Mucosa of rectum (tissue), 2 donors: Measurements from ENCODE around the gene PBX1.

Experiments used
- H3K27ac ChIP-seq, 2 donors: one replicate each; pipeline ENCODE4 v1.7.0; 2013; ENCODE audit warnings: inconsistent platforms in 2 of 2, low read depth in 2 of 2, low read length in 2 of 2
- H3K27me3 ChIP-seq, 2 donors: one replicate each; pipeline ENCODE4 v1.7.0; 2013; ENCODE audit warnings: low read length in 2 of 2; ENCODE audit not compliant: control insufficient read depth in 2 of 2, insufficient read depth in 2 of 2
- H3K36me3 ChIP-seq, 2 donors: one replicate each; pipeline ENCODE4 v1.7.0; 2013; ENCODE audit warnings: low read length in 2 of 2; ENCODE audit not compliant: control insufficient read depth in 2 of 2, insufficient read depth in 2 of 2
- H3K4me1 ChIP-seq, 2 donors: one replicate each; pipeline ENCODE4 v1.7.0; 2013; ENCODE audit warnings: low read length in 2 of 2, mild to moderate bottlenecking in 1 of 2; ENCODE audit not compliant: control insufficient read depth in 2 of 2, insufficient read depth in 2 of 2
- H3K4me3 ChIP-seq, 2 donors: one replicate each; pipeline ENCODE4 v1.7.0; 2013; ENCODE audit warnings: low read length in 2 of 2
- H3K9ac ChIP-seq, 2 donors: one replicate each; pipeline ENCODE4 v1.7.0; 2013; ENCODE audit warnings: low read length in 2 of 2, low read depth in 1 of 2, mild to moderate bottlenecking in 1 of 2
- H3K9me3 ChIP-seq, 2 donors: one replicate each; pipeline ENCODE4 v1.7.0; 2013; ENCODE audit warnings: low read length in 2 of 2; ENCODE audit not compliant: control insufficient read depth in 2 of 2
- donor health status: healthy.
- donor health status: Normal muscosa, but diverticular disease.

Gene PBX1

DNA sequence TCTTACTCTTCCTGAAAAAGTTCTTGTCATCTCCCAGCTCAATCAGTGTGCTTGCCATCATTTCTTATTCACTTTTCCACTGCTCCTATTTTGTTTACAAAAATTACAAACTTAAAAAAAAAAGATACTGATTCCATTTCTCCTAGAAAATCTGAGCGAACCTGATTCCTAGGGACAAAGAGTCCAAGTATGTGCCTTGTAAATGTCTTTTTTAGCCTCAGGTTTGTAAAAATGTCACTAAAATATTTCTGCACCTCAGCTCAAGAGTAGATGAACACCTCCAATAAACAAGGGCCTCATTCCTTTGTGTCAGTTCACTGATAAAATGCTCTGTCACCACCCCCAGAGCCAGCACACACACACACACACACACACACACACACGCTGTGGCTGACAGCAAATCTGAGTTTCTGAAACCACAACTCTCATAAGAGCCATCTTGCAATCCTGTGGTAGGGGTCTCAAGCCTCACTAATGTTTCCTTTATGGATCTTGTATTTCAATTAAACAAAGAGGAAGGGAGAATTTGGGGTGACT is 299.2 kb downstream of the PBX1 start:
- Histone ChIP-seq H3K27me3 (no peaks in the 10 kb centered on the region), H3K9me3 (no peaks in the 10 kb centered on the region), H3K27ac (no peak overlapping the region), H3K9ac (no peak overlapping the region), H3K36me3 (no peaks in the 10 kb centered on the region), H3K4me1 (no peaks in the 10 kb centered on the region), H3K4me3 (no peak overlapping the region)

DNA sequence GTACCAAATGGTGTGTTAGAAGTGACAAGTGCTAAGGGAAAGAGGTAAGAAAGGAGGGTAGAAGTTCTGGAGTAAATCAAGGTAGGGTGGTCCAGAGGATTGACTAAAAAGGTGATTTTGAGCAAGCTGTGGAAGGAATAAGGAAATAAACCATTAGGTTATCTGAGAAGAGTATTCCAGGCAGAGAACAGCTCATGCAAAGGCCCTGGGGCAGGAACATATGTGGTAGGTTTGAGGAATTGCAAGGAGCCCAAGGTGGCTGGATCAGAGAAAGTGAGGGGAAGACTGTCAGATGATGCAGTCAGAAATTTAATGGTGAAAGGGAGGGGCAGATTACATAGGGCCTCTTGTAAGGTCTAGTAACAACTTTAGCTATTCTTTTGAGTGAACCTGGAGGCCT is 302.6 kb downstream of the PBX1 start:
- no peaks in the 10 kb centered on the region for H3K27me3 ChIP-seq
- H3K4me3 ChIP-seq: no peak overlapping the region
- no peaks in the 10 kb centered on the region for H3K4me1 ChIP-seq
- H3K9ac ChIP-seq: no peak overlapping the region
- H3K9me3 ChIP-seq: no peaks in the 10 kb centered on the region
- no peak overlapping the region for H3K27ac ChIP-seq
- H3K36me3 ChIP-seq: no peaks in the 10 kb centered on the region

DNA sequence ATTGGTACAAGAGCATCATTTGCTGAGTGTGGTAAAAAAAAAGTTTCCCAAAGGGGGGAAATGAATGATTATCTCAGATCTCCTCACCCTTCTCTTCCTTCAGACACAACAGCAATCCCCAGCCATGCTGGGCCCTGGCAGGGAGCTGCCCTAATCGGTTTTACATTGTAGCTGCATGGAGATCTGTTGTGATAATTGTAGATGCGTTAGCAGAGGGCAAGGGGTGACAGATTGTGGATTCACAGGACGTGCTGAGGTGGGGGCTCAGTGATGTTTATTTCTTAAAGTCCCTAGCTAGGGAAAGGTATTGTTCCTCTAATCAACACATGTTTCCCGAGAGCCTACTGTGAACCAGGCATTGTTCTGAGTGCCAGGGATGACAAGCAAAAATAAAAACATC is 304.1 kb downstream of the PBX1 start:
- Histone ChIP-seq H3K4me1 (no peaks in the 10 kb centered on the region), H3K27me3 (no peaks in the 10 kb centered on the region), H3K4me3 (no peak overlapping the region), H3K27ac (no peak overlapping the region), H3K36me3 (no peaks in the 10 kb centered on the region), H3K9me3 (no peaks in the 10 kb centered on the region), H3K9ac (no peak overlapping the region)

DNA sequence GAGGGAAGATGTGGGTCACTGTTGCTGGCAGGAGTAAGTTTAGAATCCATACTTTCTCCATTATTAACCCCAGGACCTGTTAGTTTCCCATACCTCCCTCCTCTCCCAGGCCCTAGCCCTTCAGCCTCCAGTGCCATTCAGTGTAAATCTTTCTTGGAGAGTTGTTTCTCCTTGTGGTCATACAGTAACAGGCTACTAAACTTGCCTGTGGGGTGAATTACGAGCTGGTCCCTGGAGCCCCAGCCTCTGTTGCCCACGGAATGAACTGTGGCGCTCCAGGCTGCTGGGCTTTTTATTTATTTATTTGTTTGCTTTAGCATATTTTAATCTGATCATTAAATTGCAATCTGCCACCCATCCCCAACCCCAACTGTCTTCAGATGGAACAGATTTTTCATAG is 305.2 kb downstream of the PBX1 start:
- H3K9me3 ChIP-seq: no peaks in the 10 kb centered on the region
- H3K27ac ChIP-seq: no peak overlapping the region
- H3K27me3 ChIP-seq: no peaks in the 10 kb centered on the region
- no peaks in the 10 kb centered on the region for H3K4me1 ChIP-seq
- no peak overlapping the region for H3K4me3 ChIP-seq
- no peaks in the 10 kb centered on the region for H3K36me3 ChIP-seq
- H3K9ac ChIP-seq: no peak overlapping the region

DNA sequence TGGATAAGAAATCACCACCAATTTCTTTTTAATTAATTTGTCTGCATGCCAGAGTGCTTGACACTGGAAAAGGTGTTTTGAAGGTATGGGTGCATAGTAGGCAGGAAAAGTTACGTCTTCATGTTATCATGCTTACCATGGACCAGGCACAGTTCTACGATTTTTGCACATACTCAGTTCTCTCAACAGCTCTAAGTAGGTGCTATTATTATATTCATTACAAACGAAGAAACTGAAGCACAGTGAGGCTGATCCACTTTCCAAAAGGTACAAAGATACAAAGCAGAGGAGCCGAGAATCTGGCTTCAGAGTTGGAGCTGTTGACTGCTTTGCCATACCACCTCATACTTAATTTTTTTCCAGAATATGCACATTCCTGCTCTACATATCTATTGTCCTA is 306.4 kb downstream of the PBX1 start:
- no peaks in the 10 kb centered on the region for H3K36me3 ChIP-seq
- H3K27me3 ChIP-seq: no peaks in the 10 kb centered on the region
- H3K9ac ChIP-seq: no peak overlapping the region
- H3K4me3 ChIP-seq: no peak overlapping the region
- no peaks in the 10 kb centered on the region for H3K9me3 ChIP-seq
- no peak overlapping the region for H3K27ac ChIP-seq
- no peaks in the 10 kb centered on the region for H3K4me1 ChIP-seq

DNA sequence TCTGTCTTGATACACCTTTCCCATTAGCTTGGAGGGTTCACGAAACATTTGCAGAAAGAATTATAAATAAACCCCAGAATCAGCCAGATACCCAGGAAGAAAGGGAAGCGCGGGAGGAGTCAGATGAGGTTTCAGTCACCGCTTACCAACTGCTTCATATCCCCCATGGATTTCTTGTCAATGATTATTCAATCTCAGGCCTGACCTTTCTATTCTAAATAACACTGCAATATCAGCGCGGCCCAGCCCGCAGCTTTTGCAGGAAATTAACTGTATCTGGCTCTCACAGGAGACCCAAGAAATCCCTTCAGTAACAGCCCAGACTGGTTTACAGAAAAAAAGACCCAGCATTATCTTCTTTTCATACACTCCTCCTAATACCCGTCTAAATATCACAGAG is 308.6 kb downstream of the PBX1 start:
- H3K9me3 ChIP-seq: no peaks in the 10 kb centered on the region
- H3K27ac ChIP-seq: no peak overlapping the region
- no peaks in the 10 kb centered on the region for H3K4me1 ChIP-seq
- no peak overlapping the region for H3K4me3 ChIP-seq
- H3K27me3 ChIP-seq: no peaks in the 10 kb centered on the region
- H3K36me3 ChIP-seq: no peaks in the 10 kb centered on the region
- H3K9ac ChIP-seq: no peak overlapping the region

DNA sequence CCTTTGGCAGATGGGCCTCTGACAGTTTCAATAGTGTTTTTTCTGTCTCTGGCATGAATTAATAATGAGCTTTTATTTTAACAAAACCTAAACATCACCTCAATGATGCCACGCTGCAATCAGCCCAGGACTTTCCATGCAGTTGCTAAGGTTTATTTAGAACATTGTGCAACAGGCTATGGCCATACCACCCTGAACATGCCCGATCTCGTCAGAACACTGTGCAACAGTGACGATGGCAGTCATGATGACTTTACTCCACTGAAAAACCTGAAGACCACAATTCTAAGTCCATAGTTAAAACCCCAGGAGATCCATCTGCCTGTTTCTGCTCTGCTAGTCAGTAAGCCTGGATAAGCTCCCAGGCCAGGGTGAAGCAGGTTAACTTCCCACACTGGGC is 310.0 kb downstream of the PBX1 start:
- no peaks in the 10 kb centered on the region for H3K9me3 ChIP-seq
- H3K4me3 ChIP-seq: no peak overlapping the region
- H3K9ac ChIP-seq: no peak overlapping the region
- H3K36me3 ChIP-seq: no peaks in the 10 kb centered on the region
- H3K27ac ChIP-seq: no peak overlapping the region
- no peaks in the 10 kb centered on the region for H3K4me1 ChIP-seq
- no peaks in the 10 kb centered on the region for H3K27me3 ChIP-seq

DNA sequence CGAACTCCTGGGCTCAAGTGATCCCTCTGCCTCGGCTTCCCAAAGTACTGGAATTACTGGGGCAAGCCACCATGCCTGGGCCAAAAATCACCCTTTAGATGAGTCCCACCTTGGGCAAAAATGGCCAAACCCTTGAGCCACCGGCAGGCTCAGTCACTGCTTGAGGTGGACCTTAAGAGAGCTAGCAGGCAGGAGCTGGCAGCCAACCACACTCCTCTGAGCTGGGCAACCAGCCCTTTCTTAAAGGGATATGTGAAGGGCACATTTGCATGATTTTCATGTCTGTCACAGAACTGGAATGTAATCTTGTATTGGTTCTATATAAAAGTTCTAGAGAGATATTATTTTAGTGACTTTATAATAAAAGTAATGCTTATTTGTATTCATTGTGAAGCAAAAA is 316.5 kb downstream of the PBX1 start:
- H3K36me3 ChIP-seq: no peaks in the 10 kb centered on the region
- no peaks in the 10 kb centered on the region for H3K9me3 ChIP-seq
- no peaks in the 10 kb centered on the region for H3K4me1 ChIP-seq
- no peak overlapping the region for H3K27ac ChIP-seq
- no peak overlapping the region for H3K9ac ChIP-seq
- no peaks in the 10 kb centered on the region for H3K27me3 ChIP-seq
- no peak overlapping the region for H3K4me3 ChIP-seq

DNA sequence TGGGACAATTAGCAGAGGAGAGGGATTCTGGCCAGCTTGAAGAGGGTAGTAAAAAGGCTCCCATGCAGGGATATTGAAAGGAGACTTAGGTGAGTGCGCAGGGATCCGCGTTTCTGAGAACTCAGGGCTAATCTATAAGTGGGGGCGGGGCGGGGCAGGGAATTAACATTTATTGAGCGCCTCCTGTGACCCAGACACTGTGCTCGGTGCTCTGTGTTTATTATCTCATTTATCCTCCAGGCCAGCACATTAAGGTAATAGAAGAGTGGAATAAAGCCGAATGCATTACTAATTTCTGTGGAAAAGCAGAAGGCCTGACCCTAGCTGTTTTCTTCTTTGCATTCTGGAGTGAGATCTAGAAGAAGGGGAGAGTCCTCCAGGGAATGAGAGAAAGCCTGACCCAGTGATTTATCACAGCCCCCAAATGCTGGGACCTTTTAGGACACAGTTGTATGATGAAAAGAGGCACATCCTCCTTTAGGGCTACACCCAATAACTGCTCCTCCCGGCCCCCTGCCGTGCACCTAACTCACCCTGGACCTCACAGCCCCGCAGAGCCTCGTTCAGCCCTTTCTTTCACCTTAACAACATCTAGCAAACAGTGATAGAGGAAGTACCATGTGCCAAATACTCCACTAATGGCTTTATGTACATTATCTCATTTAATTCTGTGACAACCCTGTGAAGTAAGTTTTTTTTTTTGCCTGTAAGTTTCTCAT is 317.6 kb downstream of the PBX1 start:
- no peaks in the 10 kb centered on the region for H3K27me3 ChIP-seq
- H3K27ac ChIP-seq: no peak overlapping the region
- H3K9ac ChIP-seq: no peak overlapping the region
- no peak overlapping the region for H3K4me3 ChIP-seq
- no peaks in the 10 kb centered on the region for H3K36me3 ChIP-seq
- no peaks in the 10 kb centered on the region for H3K9me3 ChIP-seq
- H3K4me1 ChIP-seq: no peaks in the 10 kb centered on the region

DNA sequence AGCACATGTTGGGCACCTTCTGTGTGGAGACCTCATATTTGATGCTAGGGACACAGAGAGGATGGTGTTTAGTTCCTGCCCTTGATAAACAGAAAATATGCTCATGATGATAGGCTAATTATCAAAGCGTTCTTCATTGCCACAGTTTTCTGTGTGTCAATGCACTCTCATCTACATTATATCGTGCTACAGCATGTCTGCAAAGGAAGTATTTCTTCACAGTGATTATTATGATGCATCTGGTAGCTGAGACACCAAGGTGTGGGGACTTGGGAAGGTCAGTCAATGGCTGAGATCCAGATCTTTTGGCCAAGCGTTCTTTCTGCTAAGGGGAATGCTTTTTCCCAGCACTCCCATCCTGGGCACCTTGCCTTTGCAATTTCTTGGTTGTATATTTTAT is 321.2 kb downstream of the PBX1 start:
- Histone ChIP-seq H3K27me3 (no peaks in the 10 kb centered on the region), H3K4me3 (no peak overlapping the region), H3K9me3 (no peaks in the 10 kb centered on the region), H3K27ac (no peak overlapping the region), H3K9ac (no peak overlapping the region), H3K4me1 (no peaks in the 10 kb centered on the region), H3K36me3 (no peaks in the 10 kb centered on the region)
